GM19193 (cell line): ENCODE data around the gene DHX15.

Experiments
- POLR2A ChIP-seq: IDR thresholded peaks from 4 replicates; pipeline ENCODE4 v1.6.1; 2011; ENCODE audit not compliant: insufficient read depth, insufficient read length; ENCODE audit errors: extremely low read depth

Gene DHX15

GRCh38 chr4:24489870-24490269, 94.5 kb downstream of the DHX15 start:
- TF ChIP-seq POLR2A = no peak

DNA sequence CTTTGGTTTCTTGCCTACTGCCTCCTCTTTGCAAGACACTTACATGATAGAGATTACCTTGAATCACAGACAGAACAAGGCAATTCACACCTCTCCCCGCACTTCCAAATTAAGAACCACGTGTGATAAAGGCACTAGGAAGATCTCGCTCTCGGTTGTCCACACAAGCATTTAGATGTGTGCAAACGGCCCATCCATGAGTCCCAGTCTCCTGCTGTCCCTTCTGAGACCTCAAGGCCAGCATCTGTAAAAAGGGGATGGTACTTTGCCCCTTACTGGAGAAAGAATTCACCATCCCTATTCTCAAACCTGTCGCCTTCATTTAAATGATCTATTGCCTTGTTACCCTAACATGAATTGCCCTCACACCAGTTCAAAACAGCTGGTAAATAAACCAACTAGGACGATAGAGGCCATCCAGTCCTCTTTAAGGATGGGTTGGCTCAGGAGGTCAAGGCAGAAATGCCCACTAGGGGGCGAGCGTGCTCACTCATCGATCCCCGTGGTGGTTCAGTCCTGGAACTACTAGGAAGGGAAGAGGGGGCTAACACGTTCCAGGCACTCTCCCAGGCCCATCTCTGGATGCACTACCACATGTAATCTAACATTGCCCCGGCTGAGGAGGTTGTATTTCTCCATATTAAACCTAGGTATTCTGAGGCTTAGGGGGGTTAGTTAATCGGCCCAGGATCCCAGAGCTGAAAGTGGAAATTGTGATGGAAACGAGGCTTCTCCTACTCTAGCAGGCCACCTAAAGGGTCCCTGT, 95.8 kb downstream of the DHX15 start:
- TF ChIP-seq POLR2A = no peak

- TF ChIP-seq POLR2A = no peak
Measured at GRCh38 chr4:24482871-24483270, 101.5 kb downstream of the DHX15 start.

DNA sequence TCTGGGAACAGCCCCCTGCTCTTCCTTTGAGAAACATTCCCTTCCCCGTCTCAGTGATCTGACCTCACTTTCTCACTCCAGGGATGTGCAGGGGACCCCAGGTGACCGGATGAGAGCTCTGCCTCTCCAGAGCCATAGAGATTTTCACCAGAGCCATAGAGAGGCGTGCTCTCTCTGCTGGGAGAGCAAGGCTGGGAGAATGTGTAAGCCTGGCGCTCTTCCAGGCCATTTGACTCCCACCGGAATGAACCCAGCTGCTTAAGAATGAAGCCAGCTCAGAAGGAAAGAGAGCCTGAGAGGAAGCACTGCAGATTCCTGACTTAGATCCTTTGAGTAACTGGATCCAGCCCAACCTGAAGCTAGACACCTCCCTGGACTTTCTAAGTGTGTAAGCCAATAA, 106.4 kb downstream of the DHX15 start:
- no peak for TF ChIP-seq POLR2A
